Measurements from ENCODE around the gene LPCAT1.

The LPCAT1 gene

GRCh38 chr5:1419476-1420210 lies 104.1 kb downstream of the LPCAT1 start:
- DNase-seq: no peak

GRCh38 chr5:1418921-1419280 lies 104.9 kb downstream of the LPCAT1 start:
- no peak for DNase-seq

- no peak for DNase-seq
Observed at GRCh38 chr5:1418238-1418920, 105.4 kb downstream of the LPCAT1 start.

- no peak for DNase-seq
Observed at GRCh38 chr5:1417586-1418225, 106.1 kb downstream of the LPCAT1 start.

GRCh38 chr5:1416856-1417469 lies 106.8 kb downstream of the LPCAT1 start:
- DNase-seq: no peak

- no peak for DNase-seq
Observed at GRCh38 chr5:1415626-1416360, 108.0 kb downstream of the LPCAT1 start.

- no peak for DNase-seq
Observed at GRCh38 chr5:1415059-1415425, 108.7 kb downstream of the LPCAT1 start.

- no peak for DNase-seq
Observed at GRCh38 chr5:1414311-1415058, 109.3 kb downstream of the LPCAT1 start.

- DNase-seq: no peak
Observed at GRCh38 chr5:1413611-1414241, 110.0 kb downstream of the LPCAT1 start.

GRCh38 chr5:1413211-1413610 lies 110.5 kb downstream of the LPCAT1 start:
- DNase-seq: no peak

- no peak for DNase-seq
Observed at GRCh38 chr5:1412621-1413020, 111.1 kb downstream of the LPCAT1 start.

GRCh38 chr5:1412163-1412562 lies 111.6 kb downstream of the LPCAT1 start:
- DNase-seq: no peak
